T-helper 9 cell (primary cell): ENCODE results near the gene ZBTB44.
"Not testable (repeated sequence)": the region's sequence is repeated elsewhere in the genome, so short reads cannot be mapped to it uniquely, and the experiment has no call there.

Experiments
- DNase-seq: peaks from one replicate; pipeline ENCODE4 v3.0.0-alpha.2; 2020

ZBTB44 gene

DNA sequence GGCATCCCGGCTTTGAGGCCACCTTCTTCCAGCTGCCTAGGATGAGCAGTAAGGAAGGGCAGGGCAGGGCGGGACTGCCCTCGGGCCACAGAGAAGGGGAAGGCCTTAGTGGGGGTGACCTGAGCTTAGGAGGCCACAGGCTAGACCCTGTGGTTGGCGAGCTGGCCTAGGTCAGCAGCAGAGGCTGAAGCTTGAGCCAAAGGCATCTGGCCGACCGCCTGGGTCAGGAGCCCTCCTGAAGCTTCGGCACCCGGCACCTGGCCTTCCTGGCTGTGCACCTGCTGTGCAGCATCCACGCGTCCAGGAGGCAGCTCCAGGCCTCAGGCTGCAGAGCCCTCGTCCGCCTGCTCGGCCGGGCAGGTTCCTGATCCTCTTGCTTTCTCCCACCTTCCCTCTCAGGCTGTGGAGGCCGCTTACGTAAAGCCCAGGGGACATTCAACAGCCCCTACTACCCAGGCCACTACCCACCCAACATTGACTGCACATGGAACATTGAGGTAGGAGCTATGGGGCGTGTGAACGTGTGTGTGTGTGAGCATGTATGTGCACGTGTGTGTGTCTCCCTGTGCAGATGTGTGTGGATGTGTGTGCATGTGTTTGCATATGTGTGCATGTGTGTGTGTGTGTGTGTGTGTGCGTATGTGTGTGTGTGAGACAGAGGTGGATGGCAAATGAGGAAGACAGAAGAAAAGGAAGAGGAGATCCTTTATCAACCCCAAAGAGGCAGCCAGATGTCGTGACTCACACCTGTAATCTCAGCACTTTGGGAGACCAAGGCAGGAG is 120.3 kb downstream of the ZBTB44 start:
- no peak for DNase-seq

DNA sequence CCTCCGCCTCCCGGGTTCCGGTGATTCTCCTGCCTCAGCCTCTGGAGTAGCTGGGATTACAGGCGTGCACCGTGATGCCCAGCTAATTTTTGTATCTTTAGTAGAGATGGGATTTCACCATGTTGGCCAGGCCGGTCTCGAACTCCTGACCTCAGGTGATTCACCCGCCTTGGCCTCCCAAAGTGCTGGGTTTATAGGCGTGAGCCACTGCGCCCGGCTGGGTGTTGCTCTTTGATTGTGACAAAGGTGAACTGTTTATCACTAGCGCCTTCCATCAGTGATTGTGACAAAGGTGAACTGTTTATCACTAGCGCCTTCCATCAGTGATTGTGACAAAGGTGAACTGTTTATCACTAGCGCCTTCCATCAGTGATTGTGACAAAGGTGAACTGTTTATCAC is 121.2 kb downstream of the ZBTB44 start:
- not testable (repeated sequence) for DNase-seq

DNA sequence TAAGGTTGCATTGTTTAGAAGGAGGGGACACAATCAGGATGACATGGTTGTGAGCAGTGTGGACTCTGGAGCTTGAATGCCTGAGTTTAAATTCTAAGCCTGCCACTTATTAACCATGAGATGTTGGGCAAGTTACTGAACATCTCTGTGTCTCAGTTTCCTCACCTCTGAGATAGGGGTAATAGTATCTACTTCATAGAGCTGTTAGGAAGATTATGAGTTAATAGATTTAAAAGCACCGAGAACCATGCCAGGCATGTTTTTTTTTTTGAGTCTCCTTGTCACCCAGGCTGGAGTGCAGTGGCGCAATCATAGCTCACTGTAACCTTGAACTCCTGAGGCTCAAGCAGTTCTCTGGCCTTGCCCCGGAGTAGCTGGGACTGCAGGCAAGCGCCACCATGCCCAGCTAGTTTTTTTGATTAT is 121.9 kb downstream of the ZBTB44 start:
- no peak for DNase-seq

DNA sequence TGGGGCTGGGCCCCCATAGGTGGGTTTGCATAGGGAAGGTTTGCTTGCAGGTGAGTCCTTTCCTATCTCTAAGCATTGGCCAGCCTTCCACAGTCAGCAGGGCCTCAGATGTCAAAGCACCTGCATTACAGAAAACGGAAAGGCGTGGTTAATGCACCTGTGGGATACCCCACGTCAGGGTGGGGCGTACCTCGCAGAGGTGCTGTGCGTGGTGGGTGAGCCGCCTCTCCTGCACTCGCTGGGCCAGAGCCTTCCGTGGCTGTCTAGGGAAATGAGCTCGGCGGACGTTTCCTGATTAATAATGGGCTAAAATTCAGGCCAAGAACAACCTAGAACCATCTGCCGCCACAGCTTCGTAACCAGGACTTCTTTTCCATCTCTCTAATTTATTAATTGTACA is 122.8 kb downstream of the ZBTB44 start:
- no peak for DNase-seq

DNA sequence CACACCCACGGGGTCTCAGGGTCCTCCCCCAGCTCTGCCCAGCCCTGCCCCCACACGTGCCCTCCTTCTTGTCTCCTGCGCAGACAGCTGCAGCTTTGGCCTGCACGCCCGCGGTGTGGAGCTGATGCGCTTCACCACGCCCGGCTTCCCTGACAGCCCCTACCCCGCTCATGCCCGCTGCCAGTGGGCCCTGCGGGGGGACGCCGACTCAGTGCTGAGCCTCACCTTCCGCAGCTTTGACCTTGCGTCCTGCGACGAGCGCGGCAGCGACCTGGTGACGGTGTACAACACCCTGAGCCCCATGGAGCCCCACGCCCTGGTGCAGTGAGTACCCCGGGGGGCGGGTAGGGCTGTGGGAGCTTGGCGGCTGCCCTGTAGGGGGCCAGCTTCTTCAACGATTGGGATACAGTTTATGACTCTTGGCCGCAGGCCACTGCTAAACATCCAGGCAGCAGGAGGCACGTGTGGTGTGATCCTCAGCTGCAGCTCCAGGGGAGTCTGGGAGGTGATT is 124.3 kb downstream of the ZBTB44 start:
- no peak for DNase-seq

DNA sequence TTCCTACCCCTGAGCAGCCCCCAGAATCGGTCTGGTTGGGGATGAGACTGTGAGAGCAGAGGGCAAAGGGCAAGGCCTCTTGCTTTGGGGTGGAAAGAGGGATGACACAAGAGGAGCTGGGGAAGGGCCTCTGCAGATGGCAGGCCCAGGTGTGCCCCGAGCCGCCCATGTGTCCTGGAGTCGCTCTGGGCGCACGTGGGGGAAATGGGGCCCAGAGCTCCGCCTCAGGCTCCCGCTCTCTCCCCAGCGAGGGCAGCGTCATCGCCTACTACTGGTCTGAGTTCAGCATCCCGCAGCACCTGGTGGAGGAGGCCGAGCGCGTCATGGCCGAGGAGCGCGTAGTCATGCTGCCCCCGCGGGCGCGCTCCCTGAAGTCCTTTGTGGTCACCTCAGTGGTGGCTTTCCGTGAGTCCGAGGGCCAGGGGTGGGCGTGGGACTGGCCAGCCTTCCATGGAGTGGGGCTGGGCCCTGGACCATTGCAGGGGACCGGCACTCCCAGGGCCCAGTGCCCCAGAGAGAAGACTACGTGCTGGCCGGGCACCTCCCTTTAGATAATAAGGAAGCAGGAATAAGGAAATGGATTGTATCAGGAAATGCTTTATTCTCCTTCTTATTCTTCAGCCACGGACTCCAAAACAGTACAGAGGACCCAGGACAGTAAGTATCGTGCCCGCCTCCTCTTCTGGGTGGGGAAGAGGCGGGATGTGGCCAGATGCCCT is 125.1 kb downstream of the ZBTB44 start:
- no peak for DNase-seq

DNA sequence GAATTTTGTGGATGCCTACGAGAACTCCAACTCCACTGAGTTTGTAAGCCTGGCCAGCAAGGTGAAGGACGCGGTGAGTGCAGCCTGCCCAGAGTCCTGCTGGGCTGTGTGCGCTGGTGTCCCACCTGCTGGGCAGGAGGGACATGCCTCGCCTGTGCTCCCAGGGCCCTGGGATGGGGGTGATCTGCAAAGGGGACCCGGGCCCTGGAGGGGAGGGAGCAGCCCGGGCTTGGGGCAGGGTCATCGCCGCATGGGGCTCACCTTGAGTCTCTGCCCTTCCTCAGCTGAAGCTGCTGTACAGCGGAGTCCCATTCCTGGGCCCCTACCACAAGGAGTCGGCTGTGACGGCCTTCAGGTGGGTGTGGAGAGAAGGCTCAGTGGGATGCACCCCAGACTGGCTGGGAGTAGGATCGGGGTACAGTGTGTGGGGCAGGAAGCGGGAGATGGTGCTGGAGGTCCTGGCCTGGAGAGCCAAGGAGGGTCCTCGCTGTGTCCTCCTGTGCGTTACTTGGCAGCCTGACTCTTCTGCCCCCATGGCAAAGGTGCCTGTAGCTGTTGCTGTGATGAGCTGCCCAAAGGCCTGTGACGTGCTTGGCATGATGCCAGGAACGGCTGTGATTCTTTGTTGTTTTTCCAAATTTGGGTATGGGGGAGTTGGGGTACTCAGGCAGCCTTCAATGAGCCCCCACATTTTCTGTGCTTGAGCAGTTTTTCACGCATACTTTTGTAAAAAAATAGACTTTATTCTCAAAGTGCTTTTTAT is 126.0 kb downstream of the ZBTB44 start:
- DNase-seq = no peak

DNA sequence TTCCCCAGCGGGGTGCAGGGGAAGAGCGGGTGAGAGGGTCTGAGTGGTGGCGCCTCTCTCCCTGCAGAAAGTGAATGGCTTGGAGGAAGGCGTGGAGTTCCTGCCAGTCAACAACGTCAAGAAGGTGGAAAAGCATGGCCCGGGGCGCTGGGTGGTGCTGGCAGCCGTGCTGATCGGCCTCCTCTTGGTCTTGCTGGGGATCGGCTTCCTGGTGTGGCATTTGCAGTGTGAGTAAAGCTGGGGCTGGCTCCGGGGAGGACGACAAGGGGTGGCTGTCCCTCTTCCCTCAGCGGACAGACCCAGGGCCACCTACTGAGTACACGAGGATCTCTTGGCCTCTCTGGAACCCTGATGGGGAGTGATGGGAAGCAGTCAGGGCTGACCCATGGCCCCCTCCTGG is 126.7 kb downstream of the ZBTB44 start:
- DNase-seq = no peak

DNA sequence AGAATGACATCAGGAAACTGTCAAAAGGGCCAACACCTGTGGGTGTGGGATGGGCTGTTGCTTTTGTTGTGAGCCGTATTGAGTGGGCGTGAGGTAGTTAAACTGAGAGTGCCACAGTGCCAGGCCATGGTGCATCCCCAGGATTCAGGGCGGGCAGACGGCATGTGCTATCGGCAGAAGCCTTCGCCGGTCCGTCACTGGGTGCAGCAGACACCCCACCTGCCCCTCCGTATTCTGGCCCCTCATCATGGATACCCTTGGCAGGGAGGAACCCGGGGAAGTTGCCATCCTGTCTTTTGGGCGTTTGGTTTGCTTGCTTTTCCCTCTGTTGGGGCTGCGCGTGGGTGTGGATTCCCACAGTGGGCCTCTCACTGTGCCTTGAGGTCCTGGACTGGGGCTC is 127.6 kb downstream of the ZBTB44 start:
- no peak for DNase-seq

DNA sequence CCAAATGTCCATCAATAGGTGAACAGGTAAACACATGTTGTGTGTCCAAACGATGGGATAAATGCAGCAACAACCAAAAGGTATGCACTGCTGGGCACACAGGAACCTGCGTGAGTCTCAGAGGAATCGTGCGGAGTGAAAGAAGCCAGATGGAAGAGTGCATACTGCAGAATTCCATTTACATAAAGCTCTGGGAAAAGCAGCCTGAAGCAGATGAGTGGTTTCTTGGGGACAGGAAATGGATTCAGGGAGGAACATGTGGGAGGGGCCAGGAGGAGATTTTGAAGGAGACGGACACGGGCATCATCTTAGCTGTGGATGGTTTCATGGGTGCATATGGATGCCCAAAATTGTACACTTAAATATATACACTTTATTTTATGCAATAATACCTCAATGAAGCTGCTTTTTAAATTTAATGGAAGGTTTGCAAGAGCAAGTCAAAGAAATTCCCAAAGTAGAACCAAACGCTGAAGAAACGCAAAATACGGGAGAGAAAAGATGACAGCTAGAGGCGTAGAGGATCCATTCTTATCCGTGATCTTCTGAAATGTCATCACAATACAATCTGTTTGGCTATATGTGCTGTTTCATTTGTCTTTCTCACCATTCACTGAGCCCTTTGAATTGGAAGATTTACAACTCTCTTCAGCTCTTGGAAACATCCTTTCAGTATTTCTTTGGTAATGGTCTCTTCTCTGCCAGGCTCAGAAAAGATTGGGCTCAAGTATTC is 130.7 kb downstream of the ZBTB44 start:
- DNase-seq = no peak

DNA sequence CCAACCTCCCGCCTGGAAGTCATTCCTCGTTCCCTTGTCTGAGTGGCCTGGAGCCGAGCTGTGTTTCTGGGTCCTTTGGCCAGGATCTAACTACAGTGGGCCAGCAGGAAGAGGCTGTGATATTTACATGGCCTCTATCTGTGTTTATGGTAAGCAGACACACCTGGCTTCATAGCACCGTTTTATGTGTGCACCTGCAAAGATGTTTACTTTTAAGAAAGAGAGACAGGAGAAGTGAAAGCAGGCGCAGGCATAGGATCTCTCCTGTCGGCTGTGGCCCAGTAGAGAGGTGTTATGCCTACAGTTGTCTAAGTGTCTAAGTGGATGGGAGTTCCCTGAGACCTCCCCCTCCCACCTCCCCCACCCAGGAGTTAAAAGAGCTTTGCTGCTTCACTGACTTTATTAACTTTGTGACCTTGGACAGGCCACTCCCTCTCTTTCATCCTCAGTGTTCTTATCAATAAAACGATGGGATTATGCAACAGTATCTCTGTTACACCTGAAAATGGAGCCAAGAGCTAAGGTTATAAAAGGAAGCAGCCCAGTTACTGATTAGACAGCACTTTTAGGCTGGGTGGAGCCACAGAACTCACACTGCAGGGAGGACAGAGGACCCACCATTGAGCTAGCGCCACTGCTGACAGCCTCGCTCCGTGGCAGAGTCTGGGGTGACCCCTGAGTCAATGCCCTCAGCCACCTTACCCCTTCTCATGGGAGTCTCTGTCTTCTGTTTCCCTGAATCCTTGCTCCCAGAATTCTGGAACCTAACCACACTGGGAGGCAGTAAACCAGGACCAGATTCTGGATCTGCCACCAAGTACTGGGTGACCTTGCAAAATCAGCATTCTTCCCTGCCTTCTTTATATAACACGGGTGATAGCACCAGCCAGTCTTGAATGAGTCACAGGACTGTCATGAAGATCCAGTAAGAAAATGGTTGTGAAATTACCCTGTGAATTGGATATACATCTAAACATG is 133.1 kb downstream of the ZBTB44 start:
- no peak for DNase-seq

DNA sequence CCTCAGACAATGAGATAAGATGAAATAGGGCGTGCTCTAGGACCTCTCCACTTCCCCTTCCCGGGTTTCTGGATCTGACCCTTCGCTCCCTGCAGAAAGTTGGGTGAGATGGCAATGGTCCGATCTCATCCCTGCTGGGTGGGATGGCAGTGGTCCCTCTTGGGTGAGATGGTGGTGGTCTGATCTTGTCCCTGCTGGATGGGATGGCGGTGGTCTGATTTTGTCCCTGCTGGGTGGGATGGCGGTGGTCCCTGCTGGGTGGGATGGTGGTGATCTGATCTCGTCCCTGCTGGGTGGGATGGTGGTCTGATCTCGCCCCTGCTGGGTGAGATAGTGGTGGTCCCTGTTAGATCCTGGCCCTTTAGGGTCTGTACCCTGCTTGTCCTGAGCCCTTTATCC is 133.8 kb downstream of the ZBTB44 start:
- no peak for DNase-seq

DNA sequence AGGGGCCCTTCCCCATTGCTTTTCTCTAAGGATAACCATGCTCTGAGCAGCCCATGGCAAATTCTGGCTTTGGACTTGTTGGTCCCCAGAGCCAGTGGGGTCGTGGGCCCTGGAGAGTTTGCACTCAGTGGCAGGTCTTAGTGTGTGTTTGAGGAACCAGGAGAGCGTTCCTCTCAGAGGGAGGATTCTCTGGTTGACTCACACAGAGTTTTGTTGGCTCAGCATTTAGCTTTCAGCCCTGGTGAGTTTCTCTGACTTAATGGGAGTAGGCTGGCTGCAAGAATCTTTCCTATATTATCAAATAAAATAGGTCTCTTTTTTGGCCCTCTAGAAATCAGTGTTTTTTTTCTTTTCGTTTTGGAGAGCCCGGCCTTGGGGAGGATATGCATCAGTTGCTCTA is 134.2 kb downstream of the ZBTB44 start:
- no peak for DNase-seq

DNA sequence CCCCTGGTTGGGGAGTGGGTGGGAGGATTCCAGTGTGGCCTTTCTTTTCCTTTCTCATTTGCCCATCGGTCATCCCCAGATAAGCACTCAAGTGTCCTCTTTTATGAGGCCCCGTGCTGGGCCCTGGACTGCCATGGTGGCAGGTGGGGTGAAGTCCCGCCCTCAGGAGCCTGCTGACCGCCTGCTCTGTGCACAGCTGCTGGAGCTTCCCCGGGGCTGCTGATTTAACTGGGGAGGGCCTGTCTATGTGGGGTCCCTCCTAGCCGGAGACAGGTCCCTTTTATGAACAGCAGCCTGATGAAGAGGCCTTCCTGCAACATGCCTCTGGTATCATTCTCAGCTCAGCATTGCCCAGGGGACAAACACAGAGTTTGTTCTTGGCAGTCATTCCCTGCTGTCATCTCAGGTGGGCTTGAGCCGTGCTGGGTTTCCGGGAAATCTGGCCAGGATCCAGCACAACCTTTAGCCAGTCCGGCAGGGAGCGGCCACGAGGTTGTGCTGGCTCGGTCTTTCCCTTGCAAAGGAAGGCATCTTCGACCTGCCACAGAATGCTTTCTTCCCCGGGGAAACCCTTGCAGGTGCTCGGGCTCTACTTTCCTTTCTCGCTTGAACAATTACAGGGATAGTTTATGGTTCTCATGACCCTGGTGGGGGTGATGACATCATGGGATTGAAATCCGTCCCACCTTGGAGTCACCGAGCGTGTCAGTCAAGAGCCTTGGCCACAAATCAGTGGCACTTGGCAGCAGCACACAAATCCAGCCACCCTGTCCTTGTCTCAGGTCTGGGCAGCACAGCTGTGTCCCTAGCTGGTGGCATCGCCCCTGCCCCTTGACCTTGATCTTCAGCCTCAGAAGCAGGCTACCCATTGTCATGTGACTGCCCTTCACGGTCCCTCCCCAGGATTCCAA is 135.1 kb downstream of the ZBTB44 start:
- DNase-seq = no peak

DNA sequence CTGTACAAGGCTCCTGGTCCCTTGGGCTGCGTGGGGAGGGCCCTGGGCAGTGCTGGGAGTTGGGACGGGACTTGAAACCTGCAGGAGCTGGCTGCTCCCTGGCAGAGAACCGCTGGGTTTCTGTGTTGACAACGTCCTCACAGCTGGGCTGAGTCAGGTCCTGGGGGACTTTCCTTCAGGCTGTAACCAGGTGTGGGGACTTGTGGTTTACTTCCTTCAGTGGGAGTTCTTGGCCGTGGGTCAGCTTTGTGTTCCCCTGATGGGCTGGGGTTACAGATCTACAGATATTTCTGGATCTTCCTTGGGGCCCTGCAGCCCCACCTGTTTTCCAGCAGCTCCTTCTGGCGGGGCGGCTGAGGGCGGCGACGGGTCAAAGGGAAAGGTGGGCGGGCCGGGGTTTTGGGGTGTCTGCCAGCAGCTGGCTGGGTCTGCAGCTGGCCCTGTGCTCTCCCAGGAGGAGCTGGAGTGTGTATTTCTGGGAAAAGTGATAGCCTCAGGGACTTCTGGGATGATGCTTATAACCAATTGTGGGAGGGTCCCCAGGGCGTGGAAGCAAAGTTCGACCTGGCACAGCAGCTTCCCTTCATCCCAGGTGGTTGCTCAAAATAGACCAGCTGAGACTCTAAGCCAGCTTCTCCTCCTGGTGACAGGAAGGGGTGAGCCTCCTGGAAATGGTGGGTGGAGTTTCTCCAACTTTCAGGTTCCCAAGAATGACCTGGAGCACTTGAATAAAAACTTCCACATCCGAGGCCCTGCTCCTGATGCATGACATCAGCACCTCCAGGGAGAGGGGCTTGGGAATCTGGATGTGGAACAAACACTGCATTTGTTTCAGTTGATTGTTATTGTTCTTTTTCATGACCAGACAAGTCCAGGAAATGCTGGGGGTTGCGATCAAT is 136.0 kb downstream of the ZBTB44 start:
- no peak for DNase-seq

DNA sequence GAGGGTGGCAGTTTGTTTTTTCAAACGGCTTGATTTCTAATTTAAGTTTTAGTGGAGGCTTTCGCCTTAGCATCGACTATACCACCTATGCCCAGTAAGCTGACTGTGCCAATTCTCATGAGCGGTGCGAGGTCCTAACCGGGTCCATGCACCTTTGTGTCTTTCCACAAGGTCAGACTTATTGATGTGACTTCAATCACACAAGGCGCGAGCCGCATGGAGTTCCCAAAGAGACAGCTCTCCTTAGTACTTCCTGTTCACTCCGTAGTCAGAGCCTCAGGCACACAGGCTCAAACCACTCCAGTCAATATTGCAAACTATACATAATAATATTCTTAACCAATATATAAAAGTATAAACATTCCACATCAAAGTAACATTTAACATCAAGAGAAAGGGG is 136.9 kb downstream of the ZBTB44 start:
- no peak for DNase-seq
